ENCODE measurements around the gene WSB2. TPM values are rescaled to one million over a fixed set of nuclear protein-coding genes. Genes with fewer than 3 reads are reported as not detected.
A peak's percentile ranks its signal among the peaks of the same experiment; 100 is the strongest.

Gene WSB2
- total and polyA plus RNA-seq, 9 of the 15 experiments (the other 6 are each of a cell fraction or from before 2014, with no cell fraction given) = 31.4 to 77.6 (median 52.6) TPM

DNA sequence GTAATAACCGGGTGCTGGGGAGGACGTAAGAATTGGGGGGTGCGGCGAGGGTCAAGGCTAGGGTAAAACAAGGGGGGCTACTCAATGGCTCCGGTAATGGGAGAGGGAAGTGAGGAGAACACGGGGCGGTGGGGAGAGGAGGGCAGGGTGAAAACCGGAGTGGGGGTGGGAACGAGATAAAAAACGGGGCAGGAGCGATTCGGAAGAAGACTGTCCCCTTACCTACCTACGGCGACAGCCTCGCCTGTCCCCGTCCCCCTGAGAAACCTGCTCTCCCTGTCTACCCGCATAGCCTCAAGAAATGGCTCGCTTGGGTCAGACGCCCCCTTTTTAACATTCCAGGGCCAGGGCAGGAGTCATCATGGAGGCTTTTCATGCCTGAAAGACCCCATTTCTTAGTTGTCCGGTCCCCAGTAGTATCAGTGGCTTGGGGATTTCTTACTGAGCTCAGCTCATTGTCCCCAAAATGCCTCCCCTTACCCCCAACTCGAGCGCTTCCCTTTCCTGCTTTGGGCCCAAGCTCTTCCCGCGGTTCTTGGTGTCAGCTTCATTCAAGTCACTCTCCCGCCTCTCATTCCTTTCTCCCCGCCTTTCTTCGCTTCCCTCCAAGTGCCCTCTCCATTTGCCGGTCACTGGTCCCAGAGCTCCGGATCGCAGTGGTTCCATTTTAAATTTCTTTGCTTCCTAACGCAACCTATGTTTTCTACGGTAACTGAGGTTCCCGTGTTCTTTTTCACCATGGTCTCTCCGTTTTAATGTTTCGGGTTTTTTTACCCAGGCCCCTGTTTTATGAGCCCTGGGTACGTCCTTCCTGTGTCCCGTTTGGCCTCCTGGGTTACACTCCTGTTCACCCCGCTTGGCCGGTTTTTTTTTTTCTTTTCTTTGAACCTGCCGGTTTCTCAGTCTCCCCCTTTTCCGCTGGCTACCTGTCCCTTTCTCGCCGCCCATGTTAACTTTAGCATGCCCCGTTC lies 1.2 kb upstream of the WSB2 start (continued):
- TF ChIP-seq ZSCAN32 (CRISPR knock-in tag; IDR thresholded peaks at IDR 0.05) (no peak), ZKSCAN1 (IDR thresholded peaks at IDR 0.05; ENCODE audit: low read depth, low read length) (no peak), ATF1 (CRISPR knock-in tag; IDR thresholded peaks at IDR 0.05) (no peak), ATF1 (tag; IDR thresholded peaks at IDR 0.05) (no peak), MCM2 (IDR thresholded peaks at IDR 0.05; ENCODE audit: low read depth) (no peak), GABPA (tag; conservative IDR thresholded peaks at IDR 0.05; ENCODE audit: low read depth) (peak; percentile 62), RBM15 (IDR thresholded peaks at IDR 0.05; ENCODE audit: insufficient read depth, low read length) (no peak), ZNF740 (CRISPR knock-in tag; IDR thresholded peaks at IDR 0.05) (peak; percentile 64), ZNF740 (tag; IDR thresholded peaks at IDR 0.05) (no peak), PPARD (CRISPR knock-in tag; IDR thresholded peaks at IDR 0.05) (no peak), HMGN3 (IDR thresholded peaks at IDR 0.05; ENCODE audit: borderline replicate concordance, extremely low read depth, insufficient read length, low read depth, low read length) (no peak), ZNF766 (CRISPR knock-in tag; conservative IDR thresholded peaks at IDR 0.05) (peak; percentile 30; the same call in 1 of the 2 replicates), ZNF584 (CRISPR knock-in tag; IDR thresholded peaks at IDR 0.05; ENCODE audit: low read depth) (no peak), ZNF511 (CRISPR knock-in tag; IDR thresholded peaks at IDR 0.05) (peak; percentile 38; the same call in 1 of the 2 replicates), SIN3A (IDR thresholded peaks at IDR 0.05; ENCODE audit: borderline replicate concordance in 2 of 2, control insufficient read depth in 1 of 2, low read depth in 2 of 2, low read length in 2 of 2) (peak in 1 of 2 experiments; percentile 59; a peak in 1 of 4 replicates), RBFOX2 (IDR thresholded peaks at IDR 0.05; ENCODE audit: low read depth, low read length) (peak; percentile 63), ZNF551 (CRISPR knock-in tag; IDR thresholded peaks at IDR 0.05) (no peak), POLR2AphosphoS5 (IDR thresholded peaks at IDR 0.05; ENCODE audit: control insufficient read depth, insufficient read depth, low read depth, low read length) (peak; percentile 52; the same call in 1 of the 2 replicates), EP300 (IDR thresholded peaks at IDR 0.05; ENCODE audit: low read length) (no peak), RBM14 (IDR thresholded peaks at IDR 0.05; ENCODE audit: borderline replicate concordance, insufficient read depth, low read depth, low read length) (no peak), POLR2A (conservative IDR thresholded peaks at IDR 0.05) (peak; percentile 65), LEF1 (IDR thresholded peaks at IDR 0.05) (no peak), ZBTB7A (IDR thresholded peaks at IDR 0.05; ENCODE audit: borderline replicate concordance, control insufficient read depth, low read depth, low read length) (peak; percentile 53; the same call in 1 of the 2 replicates), TCFL5 (CRISPR knock-in tag; conservative IDR thresholded peaks at IDR 0.05) (no peak), BRD4 (IDR thresholded peaks at IDR 0.05) (peak; percentile 24; the same call in 1 of the 2 replicates)
- TF ChIP-seq, protein P1, sequence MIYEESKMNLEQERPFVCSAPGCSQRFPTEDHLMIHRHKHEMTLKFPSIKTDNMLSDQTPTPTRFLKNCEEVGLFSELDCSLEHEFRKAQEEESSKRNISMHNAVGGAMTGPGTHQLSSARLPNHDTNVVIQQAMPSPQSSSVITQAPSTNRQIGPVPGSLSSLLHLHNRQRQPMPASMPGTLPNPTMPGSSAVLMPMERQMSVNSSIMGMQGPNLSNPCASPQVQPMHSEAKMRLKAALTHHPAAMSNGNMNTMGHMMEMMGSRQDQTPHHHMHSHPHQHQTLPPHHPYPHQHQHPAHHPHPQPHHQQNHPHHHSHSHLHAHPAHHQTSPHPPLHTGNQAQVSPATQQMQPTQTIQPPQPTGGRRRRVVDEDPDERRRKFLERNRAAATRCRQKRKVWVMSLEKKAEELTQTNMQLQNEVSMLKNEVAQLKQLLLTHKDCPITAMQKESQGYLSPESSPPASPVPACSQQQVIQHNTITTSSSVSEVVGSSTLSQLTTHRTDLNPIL (CRISPR knock-in tag; IDR thresholded peaks at IDR 0.05) = no peak

Data from K562 (cell line).